Measurements from ENCODE around the gene DUSP28. TPM values are rescaled to one million over a fixed set of nuclear protein-coding genes. Genes with fewer than 3 reads are reported as not detected.

Gene DUSP28
- total RNA-seq, 2 donors from 2014 or later, result 5.8 to 14.3 TPM

- Histone ChIP-seq H3K27me3 (replicated peaks; ENCODE audit: insufficient read depth) (no peaks in the 10 kb centered on the region), H3K27ac (no peak overlapping the region), H3K9me3 (no peaks in the 10 kb centered on the region), H3K36me3 (no peaks in the 10 kb centered on the region), H3K4me3 (no peak overlapping the region), H3K4me1 (ENCODE audit: control insufficient read depth in 1 of 2, low read depth in 2 of 2) (no peaks in the 10 kb centered on the region)
- ATAC-seq (ENCODE audit: insufficient number of reproducible peaks, low FRiP score, low read depth) (no peak), DNase-seq (ENCODE audit: low spot score) (no peak)
- TF ChIP-seq, protein P1, sequence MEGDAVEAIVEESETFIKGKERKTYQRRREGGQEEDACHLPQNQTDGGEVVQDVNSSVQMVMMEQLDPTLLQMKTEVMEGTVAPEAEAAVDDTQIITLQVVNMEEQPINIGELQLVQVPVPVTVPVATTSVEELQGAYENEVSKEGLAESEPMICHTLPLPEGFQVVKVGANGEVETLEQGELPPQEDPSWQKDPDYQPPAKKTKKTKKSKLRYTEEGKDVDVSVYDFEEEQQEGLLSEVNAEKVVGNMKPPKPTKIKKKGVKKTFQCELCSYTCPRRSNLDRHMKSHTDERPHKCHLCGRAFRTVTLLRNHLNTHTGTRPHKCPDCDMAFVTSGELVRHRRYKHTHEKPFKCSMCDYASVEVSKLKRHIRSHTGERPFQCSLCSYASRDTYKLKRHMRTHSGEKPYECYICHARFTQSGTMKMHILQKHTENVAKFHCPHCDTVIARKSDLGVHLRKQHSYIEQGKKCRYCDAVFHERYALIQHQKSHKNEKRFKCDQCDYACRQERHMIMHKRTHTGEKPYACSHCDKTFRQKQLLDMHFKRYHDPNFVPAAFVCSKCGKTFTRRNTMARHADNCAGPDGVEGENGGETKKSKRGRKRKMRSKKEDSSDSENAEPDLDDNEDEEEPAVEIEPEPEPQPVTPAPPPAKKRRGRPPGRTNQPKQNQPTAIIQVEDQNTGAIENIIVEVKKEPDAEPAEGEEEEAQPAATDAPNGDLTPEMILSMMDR (IDR thresholded peaks at IDR 0.05), result no peak
Measured at GRCh38 chr2:240605867-240606743, 45.9 kb downstream of the DUSP28 start.

GRCh38 chr2:240611601-240612210 is 51.5 kb downstream of the DUSP28 start:
- Histone ChIP-seq H3K27ac (no peak overlapping the region), H3K4me1 (ENCODE audit: control insufficient read depth in 1 of 2, low read depth in 2 of 2) (no peaks in the 10 kb centered on the region), H3K27me3 (replicated peaks; ENCODE audit: insufficient read depth) (no peaks in the 10 kb centered on the region), H3K4me3 (no peak overlapping the region), H3K36me3 (no peaks in the 10 kb centered on the region), H3K9me3 (no peaks in the 10 kb centered on the region)
- DNase-seq (ENCODE audit: low spot score) (no peak), ATAC-seq (ENCODE audit: insufficient number of reproducible peaks, low FRiP score, low read depth) (no peak)
- TF ChIP-seq, protein P1 (IDR thresholded peaks at IDR 0.05), result no peak

Other genes with a start within 250 kb of the DUSP28 start
- 100 to 1,000 TPM in 1 of 2 donors, 10 to 100 TPM in 1; 94.2 to 162 TPM for gene GPC1, start 124.7 kb upstream of the DUSP28 start, total RNA-seq
- 10 to 100 TPM; 20.0 to 44.8 TPM for gene ANKMY1, start 2.4 kb upstream of the DUSP28 start, total RNA-seq
- gene RNPEPL1, start 8.1 kb downstream of the DUSP28 start, total RNA-seq, result 100 to 1,000 TPM in 1 of 2 donors, 10 to 100 TPM in 1; 71.1 to 101 TPM
- gene CAPN10, start 26.4 kb downstream of the DUSP28 start, total RNA-seq, result 10 to 100 TPM; 33.3 to 38.2 TPM
- 1 to 10 TPM; 3.4 to 5.8 TPM for gene GPR35, start 65.1 kb downstream of the DUSP28 start, total RNA-seq
- gene AQP12B, start 122.5 kb downstream of the DUSP28 start, total RNA-seq, result not detected
- not detected for gene AQP12A, start 131.5 kb downstream of the DUSP28 start, total RNA-seq

Measured in thoracic aorta (tissue), 2 donors.